ENCODE measurements around the gene PARVG.

- TF ChIP-seq MAX (IDR thresholded peaks at IDR 0.05; ENCODE audit: insufficient read depth, insufficient read length) = no peak
- no peak for TF ChIP-seq CTCF (IDR thresholded peaks at IDR 0.05; ENCODE audit: extremely low read depth in 1 of 2, insufficient read depth in 1 of 2, low read depth in 1 of 2, low read length in 2 of 2)
- TF ChIP-seq POLR2AphosphoS5 (IDR thresholded peaks at IDR 0.05; ENCODE audit: insufficient read depth, low read depth, low read length) = no peak
- no peak for TF ChIP-seq EZH2 (IDR thresholded peaks at IDR 0.05; ENCODE audit: borderline replicate concordance, low read depth, low read length, severe bottlenecking)
- TF ChIP-seq POLR2A (IDR thresholded peaks at IDR 0.05; ENCODE audit: low read depth, low read length) = no peak
- no peak for TF ChIP-seq FOS (IDR thresholded peaks at IDR 0.05; ENCODE audit: borderline replicate concordance, insufficient read depth, low read length)
- TF ChIP-seq JUN (IDR thresholded peaks at IDR 0.05; ENCODE audit: borderline replicate concordance, insufficient read depth, insufficient read length, low read depth) = no peak
- no peak for TF ChIP-seq MYC (IDR thresholded peaks at IDR 0.05; ENCODE audit: low read depth, low read length)
- TF ChIP-seq GATA2 (IDR thresholded peaks at IDR 0.05; ENCODE audit: insufficient read depth, insufficient read length, low read depth, low read length) = no peak
These were observed 5.0 kb upstream of the PARVG start for GRCh38 chr22:44175676-44176075.

All from endothelial cell of umbilical vein (primary cell).